Mesendoderm (in vitro differentiated cells): ENCODE results near the gene ARFGAP3.

Source experiments
- DNase-seq: peaks from one replicate; pipeline ENCODE4 v3.0.0; 2013
- H2AK5ac ChIP-seq: 2 replicates; pipeline ENCODE4 v1.6.1; 2013; ENCODE audit warnings: low read length, inconsistent platforms
- H2BK120ac ChIP-seq: 2 replicates; pipeline ENCODE4 v1.6.1; 2013; ENCODE audit warnings: low read depth, mild to moderate bottlenecking, low read length, moderate library complexity, mixed read lengths
- H2BK15ac ChIP-seq: replicated peaks from 2 replicates; pipeline ENCODE4 v1.6.1; 2013; ENCODE audit warnings: low read depth, mild to moderate bottlenecking, moderate library complexity
- H2BK5ac ChIP-seq: 2 replicates; pipeline ENCODE4 v1.6.1; 2013; ENCODE audit warnings: low read length, inconsistent platforms
- H3K18ac ChIP-seq: 2 replicates; pipeline ENCODE4 v1.6.1; 2013; ENCODE audit warnings: mild to moderate bottlenecking, low read length, mixed read lengths
- H3K23ac ChIP-seq: one replicate; pipeline ENCODE4 v1.6.1; 2013; ENCODE audit warnings: low read length
- H3K27ac ChIP-seq: 2 replicates; pipeline ENCODE4 v1.5.1; 2013; ENCODE audit warnings: low read depth, mild to moderate bottlenecking, inconsistent platforms, low read length, moderate library complexity
- H3K27me3 ChIP-seq: 2 replicates; pipeline ENCODE4 v1.6.1; 2013; ENCODE audit warnings: low read length, control low read depth, mild to moderate bottlenecking, inconsistent platforms; ENCODE audit not compliant: insufficient read depth, poor library complexity
- H3K36me3 ChIP-seq: 2 replicates; pipeline ENCODE4 v1.6.1; 2013; ENCODE audit warnings: low read length, inconsistent platforms; ENCODE audit not compliant: control insufficient read depth, insufficient read depth
- H3K4ac ChIP-seq: one replicate; pipeline ENCODE4 v1.6.1; 2013; ENCODE audit warnings: low read depth, mild to moderate bottlenecking, low read length, moderate library complexity
- H3K4me1 ChIP-seq: 2 replicates; pipeline ENCODE4 v1.6.1; 2013; ENCODE audit warnings: low read depth, low read length, inconsistent platforms; ENCODE audit not compliant: control insufficient read depth
- H3K4me2 ChIP-seq: 2 replicates; pipeline ENCODE4 v1.6.1; 2013; ENCODE audit warnings: low read length
- H3K4me3 ChIP-seq: 2 replicates; pipeline ENCODE4 v1.5.1; 2013; ENCODE audit warnings: mild to moderate bottlenecking, low read length
- H3K56ac ChIP-seq: one replicate; pipeline ENCODE4 v1.6.1; 2013; ENCODE audit warnings: low read length
- H3K79me1 ChIP-seq: 2 replicates; pipeline ENCODE4 v1.6.1; 2013; ENCODE audit warnings: low read length, inconsistent platforms
- H3K79me2 ChIP-seq: 2 replicates; pipeline ENCODE4 v1.6.1; 2013; ENCODE audit warnings: mild to moderate bottlenecking, low read length; ENCODE audit not compliant: control insufficient read depth, insufficient read depth
- H3K9ac ChIP-seq: 2 replicates; pipeline ENCODE4 v1.6.1; 2013; ENCODE audit warnings: low read length, inconsistent platforms
- H4K5ac ChIP-seq: one replicate; pipeline ENCODE4 v1.6.1; 2013; ENCODE audit warnings: low read length
- H4K8ac ChIP-seq: one replicate; pipeline ENCODE4 v1.6.1; 2013; ENCODE audit warnings: low read depth, mild to moderate bottlenecking, control low read depth, low read length, moderate library complexity
- WGBS: extraction: QIAGEN DNeasy Blood & Tissue Kit; methylation state at CpG from one replicate; pipeline ENCODE4 v1.1.7; 2013; ENCODE audit warnings: low lambda C conversion rate, missing lambda C conversion rate; ENCODE audit not compliant: insufficient coverage; ENCODE audit errors: extremely low coverage; 5-methylcytosine and 5-hydroxymethylcytosine counted together

The ARFGAP3 gene

DNA sequence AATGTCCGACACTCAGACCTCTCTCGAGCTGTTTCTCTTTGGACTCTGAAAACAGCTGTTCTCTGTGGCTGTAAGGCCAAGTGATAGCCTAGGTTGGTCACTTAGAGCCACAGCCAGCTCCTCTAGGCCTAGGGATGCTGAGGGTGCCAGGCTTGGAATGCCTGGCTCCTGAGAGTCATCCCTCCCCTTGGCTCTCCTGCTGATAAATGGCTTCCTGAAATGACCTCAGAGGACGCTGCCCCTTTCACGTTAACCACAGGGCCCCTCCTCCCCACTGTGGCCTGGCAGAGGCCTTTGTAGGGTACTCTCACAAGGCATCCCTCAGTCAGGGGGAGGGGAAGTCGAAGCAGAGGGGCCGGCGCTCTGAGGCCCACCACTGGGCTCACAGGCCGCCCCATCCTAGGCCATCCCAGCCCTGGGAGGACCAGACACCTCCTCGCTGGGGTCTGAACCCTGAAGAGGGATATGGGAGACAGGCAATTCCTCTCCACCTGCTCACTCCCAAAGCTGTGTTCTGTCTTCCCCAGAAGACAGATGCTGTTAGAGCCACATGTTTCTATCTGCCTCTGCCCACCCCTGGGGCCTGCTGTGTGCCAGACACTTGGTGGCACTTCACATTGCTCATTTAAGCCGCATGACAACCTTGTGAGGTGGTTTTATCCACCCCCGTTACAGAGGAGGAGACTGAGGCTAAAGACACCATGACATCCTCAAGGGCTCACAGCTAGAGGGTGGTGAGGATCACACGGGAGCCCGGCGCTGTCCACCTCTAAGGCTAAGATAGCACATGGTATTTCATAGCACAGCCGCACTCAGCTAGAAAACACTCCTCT lies 50.9 kb downstream of the ARFGAP3 start:
- H3K79me1 ChIP-seq = no peaks in the 10 kb centered on the region
- no peak overlapping the region for H4K8ac ChIP-seq
- no peak overlapping the region for H3K9ac ChIP-seq
- no peak overlapping the region for H2AK5ac ChIP-seq
- no peaks in the 10 kb centered on the region for H3K79me2 ChIP-seq
- no peak overlapping the region for H3K4me3 ChIP-seq
- H3K56ac ChIP-seq = no peak overlapping the region
- no peak overlapping the region for H2BK15ac ChIP-seq
- H3K36me3 ChIP-seq = peaks cover 2% of the 10 kb centered on the region
- no peak overlapping the region for H4K5ac ChIP-seq
- H2BK120ac ChIP-seq = no peak overlapping the region
- H3K4ac ChIP-seq = no peak overlapping the region
- H3K18ac ChIP-seq = no peak overlapping the region
- H2BK5ac ChIP-seq = no peak overlapping the region
- no CpG with 5 or more reads among the region's 15 CpGs for WGBS
- no peak for DNase-seq
- no peak overlapping the region for H3K23ac ChIP-seq
- H3K27me3 ChIP-seq = no peaks in the 10 kb centered on the region
- H3K4me2 ChIP-seq = no peak overlapping the region
- no peaks in the 10 kb centered on the region for H3K4me1 ChIP-seq
- no peak overlapping the region for H3K27ac ChIP-seq

DNA sequence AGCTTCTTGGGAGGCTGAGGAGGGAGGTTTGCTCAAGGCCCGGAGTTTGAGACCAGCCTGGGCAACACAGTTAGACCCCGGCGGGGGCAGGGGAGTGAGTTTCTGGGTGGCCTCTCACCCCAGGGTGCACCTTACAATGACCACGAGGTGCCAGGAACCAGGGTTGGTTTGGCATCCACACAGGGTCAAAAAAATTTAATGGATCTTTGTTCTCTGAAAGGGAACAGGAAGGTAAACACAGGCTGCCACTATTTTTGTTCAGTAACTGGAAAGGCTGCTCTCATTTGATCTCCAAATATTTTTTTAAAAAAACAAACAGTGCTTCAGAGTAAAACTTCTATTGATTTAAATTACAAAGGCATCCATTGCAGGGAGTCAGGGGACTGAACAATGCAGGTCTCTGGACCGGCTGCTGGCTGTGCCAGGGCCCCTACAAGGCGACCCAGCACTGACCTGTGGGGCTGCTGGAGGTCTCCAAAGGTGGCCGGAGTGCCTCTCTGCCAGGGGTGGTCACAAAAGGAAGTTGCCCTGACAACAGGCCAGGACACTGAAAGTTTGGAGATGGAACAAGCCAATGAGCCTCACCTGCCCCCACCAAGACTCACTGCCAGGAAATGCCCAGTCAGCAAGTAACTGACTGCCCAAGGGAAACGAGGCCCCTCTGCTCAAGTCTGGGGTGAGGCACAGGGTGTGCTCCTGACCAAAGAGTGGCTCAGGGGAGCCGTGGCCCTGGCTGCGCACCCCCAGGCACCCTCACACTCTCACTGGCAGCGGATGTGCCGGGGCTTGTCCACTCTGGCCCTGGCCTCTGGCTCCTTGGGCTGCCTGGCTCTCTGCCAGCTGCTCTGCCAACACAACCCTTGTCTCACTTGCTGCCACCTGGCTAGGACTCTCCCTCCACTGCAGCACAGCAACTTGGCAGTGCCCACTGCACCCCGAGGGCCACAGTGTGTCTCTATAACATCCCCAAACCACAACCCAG lies 51.8 kb downstream of the ARFGAP3 start:
- Histone ChIP-seq H3K79me1 (no peaks in the 10 kb centered on the region), H3K4ac (no peak overlapping the region), H2BK120ac (no peak overlapping the region), H2BK5ac (no peak overlapping the region), H3K4me2 (no peak overlapping the region), H3K4me3 (no peak overlapping the region), H3K79me2 (no peaks in the 10 kb centered on the region), H3K18ac (no peak overlapping the region), H3K9ac (no peak overlapping the region), H4K5ac (no peak overlapping the region), H3K56ac (no peak overlapping the region), H3K27ac (no peak overlapping the region), H3K4me1 (no peaks in the 10 kb centered on the region), H4K8ac (no peak overlapping the region), H3K27me3 (no peaks in the 10 kb centered on the region), H3K23ac (no peak overlapping the region), H2AK5ac (no peak overlapping the region), H2BK15ac (no peak overlapping the region), H3K36me3 (peaks cover 2% of the 10 kb centered on the region)
- DNase-seq = no peak
- no CpG with 5 or more reads among the region's 13 CpGs for WGBS

DNA sequence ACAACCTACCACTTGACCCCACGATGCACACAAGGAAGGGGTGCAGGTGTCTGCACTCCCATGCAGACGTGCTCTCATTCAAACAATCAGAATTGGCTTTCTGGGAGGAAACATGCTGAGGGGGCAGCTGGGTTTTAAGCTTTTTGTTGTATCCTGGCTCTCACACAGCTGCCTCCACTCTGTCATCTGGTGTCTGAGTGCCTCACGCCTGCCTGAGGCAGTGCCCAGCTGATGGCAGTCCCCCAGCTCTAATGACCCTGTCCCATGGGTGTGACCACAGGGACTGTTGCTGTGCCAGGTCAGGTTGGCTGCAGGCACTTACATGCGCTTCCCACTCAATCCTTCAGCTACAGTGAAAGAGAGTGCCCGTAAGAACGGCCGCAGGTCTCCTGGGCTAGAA lies 53.7 kb downstream of the ARFGAP3 start:
- H3K56ac ChIP-seq = no peak overlapping the region
- no peak overlapping the region for H2AK5ac ChIP-seq
- WGBS = no CpG with 5 or more reads among the region's 7 CpGs
- no peak overlapping the region for H3K4me3 ChIP-seq
- H2BK5ac ChIP-seq = no peak overlapping the region
- no peaks in the 10 kb centered on the region for H3K79me2 ChIP-seq
- H3K27ac ChIP-seq = no peak overlapping the region
- H3K18ac ChIP-seq = no peak overlapping the region
- no peak overlapping the region for H3K9ac ChIP-seq
- H3K4ac ChIP-seq = no peak overlapping the region
- H2BK15ac ChIP-seq = no peak overlapping the region
- H3K79me1 ChIP-seq = no peaks in the 10 kb centered on the region
- no peak overlapping the region for H4K8ac ChIP-seq
- H3K23ac ChIP-seq = no peak overlapping the region
- H3K27me3 ChIP-seq = no peaks in the 10 kb centered on the region
- DNase-seq = no peak
- peaks cover 2% of the 10 kb centered on the region for H3K36me3 ChIP-seq
- no peak overlapping the region for H2BK120ac ChIP-seq
- no peak overlapping the region for H4K5ac ChIP-seq
- no peak overlapping the region for H3K4me2 ChIP-seq
- H3K4me1 ChIP-seq = peaks cover 3% of the 10 kb centered on the region

DNA sequence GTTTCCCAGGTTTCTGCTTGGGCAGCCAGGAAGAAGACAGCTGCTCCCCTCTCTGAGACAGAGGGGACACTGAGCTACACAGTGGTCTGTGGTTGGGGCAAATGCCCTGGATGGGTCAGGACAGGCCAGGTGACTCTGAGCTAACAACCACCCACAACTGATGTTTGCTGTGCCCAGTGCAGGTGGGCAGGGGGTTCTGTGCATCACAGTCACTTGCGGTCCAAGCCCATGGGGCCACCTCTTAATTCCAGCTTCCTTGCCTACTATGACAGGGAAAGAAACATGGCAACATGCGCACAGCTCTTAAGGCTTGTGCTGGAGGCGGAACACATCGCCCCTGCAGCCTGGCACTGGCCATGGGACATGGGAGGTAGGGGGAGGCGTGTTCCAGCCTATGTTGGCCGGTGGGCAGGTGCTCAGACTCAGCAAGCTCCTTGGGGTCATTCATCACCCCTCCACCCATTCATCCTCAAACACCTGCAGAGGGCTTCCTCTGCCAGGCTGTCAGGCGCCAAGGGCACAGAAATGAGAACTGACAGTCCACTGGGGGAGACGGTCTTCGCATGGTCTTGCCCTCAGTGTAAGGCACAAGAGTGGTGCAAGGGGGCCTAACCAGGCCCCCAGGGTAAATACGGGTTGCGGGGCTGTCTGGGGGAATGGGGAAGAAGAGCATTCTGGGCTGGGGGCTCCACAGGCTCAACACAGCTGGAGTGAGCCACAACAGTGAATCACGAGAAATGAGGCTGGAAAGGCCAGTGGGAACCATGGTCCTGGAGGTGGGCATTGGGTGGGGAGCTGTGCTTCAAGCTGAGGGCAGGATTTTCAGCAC lies 55.6 kb downstream of the ARFGAP3 start:
- no peak overlapping the region for H4K8ac ChIP-seq
- H4K5ac ChIP-seq = no peak overlapping the region
- H3K4me2 ChIP-seq = no peak overlapping the region
- no peak overlapping the region for H2BK15ac ChIP-seq
- no peak overlapping the region for H2BK120ac ChIP-seq
- H3K18ac ChIP-seq = no peak overlapping the region
- WGBS = no CpG with 5 or more reads among the region's 12 CpGs
- DNase-seq = no peak
- H2BK5ac ChIP-seq = no peak overlapping the region
- no peak overlapping the region for H2AK5ac ChIP-seq
- no peak overlapping the region for H3K27ac ChIP-seq
- H3K23ac ChIP-seq = no peak overlapping the region
- H3K4me1 ChIP-seq = peaks cover 3% of the 10 kb centered on the region
- H3K36me3 ChIP-seq = peaks cover under 1% of the 10 kb centered on the region
- H3K79me1 ChIP-seq = no peaks in the 10 kb centered on the region
- no peaks in the 10 kb centered on the region for H3K79me2 ChIP-seq
- H3K27me3 ChIP-seq = no peaks in the 10 kb centered on the region
- no peak overlapping the region for H3K4ac ChIP-seq
- H3K9ac ChIP-seq = no peak overlapping the region
- H3K4me3 ChIP-seq = no peak overlapping the region
- no peak overlapping the region for H3K56ac ChIP-seq

DNA sequence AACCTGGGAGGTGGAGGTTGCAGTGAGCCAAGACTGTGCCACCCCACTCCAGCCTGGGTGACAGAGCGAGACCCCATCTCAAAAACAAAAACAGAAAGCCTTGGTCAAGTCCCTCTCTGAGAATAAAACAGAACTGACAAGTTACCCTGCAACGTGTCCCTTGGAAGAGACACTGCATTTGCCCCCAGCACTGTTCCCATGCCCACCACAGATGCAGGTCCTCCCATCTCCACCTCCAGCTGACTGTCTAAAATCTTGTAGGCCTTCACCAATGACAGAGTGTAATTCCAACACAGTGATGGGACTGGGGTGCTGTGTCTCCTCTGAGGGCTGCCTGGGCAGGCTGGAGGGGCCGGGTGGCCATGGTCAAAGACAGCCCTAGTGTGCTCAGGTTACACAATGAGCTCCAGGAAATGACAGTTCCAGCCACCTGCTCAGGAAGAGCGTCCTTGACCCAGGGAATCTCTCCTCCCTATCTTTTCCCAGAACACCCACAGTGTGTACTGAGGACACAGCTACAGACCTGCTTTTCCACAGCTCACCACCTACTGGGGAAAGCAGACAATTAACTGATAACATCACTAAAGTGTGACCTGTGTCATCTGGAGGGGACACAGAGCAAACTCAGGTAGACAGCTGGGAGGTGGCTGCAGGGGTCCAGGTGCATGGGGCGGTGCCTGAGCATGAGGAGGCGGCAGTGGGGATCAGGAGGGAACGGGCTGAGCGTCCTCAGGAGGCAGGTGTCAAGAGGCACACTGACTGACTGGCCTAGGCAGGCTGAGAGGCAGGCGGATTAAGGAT lies 56.4 kb downstream of the ARFGAP3 start:
- peak; percentile 83 for DNase-seq
- H2BK15ac ChIP-seq = no peak overlapping the region
- no peak overlapping the region for H2AK5ac ChIP-seq
- no peak overlapping the region for H3K56ac ChIP-seq
- no peak overlapping the region for H4K5ac ChIP-seq
- H2BK5ac ChIP-seq = no peak overlapping the region
- H3K23ac ChIP-seq = no peak overlapping the region
- H3K4me3 ChIP-seq = no peak overlapping the region
- no peak overlapping the region for H3K9ac ChIP-seq
- H3K36me3 ChIP-seq = no peaks in the 10 kb centered on the region
- no peak overlapping the region for H2BK120ac ChIP-seq
- H3K27ac ChIP-seq = no peak overlapping the region
- peaks cover 3% of the 10 kb centered on the region for H3K4me1 ChIP-seq
- H3K4ac ChIP-seq = no peak overlapping the region
- H3K27me3 ChIP-seq = no peaks in the 10 kb centered on the region
- WGBS = no CpG with 5 or more reads among the region's 9 CpGs
- H4K8ac ChIP-seq = no peak overlapping the region
- no peak overlapping the region for H3K4me2 ChIP-seq
- no peaks in the 10 kb centered on the region for H3K79me2 ChIP-seq
- no peak overlapping the region for H3K18ac ChIP-seq
- no peaks in the 10 kb centered on the region for H3K79me1 ChIP-seq
